ENCODE measurements around the gene CTBS.

DNA sequence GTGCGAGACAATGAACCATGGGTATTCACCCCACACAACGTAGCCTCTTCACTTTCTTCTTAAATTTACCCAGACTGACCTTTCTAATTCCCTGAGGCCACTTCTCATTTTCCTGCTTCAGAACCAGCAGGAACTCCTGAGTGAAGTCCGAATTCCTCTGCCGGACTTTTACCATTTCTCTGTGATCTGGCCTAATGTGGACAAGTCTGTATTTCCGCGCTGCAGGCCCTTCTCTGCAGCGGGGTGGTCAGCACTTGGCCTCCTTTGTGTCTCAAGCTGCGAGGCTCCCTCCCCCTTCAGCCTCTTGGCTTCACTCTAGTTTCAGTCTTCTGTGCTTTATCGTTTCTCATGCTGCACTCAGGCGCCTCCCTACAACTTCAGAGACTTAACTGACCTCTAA is 9.4 kb upstream of the CTBS start:
- TF ChIP-seq, protein P1, sequence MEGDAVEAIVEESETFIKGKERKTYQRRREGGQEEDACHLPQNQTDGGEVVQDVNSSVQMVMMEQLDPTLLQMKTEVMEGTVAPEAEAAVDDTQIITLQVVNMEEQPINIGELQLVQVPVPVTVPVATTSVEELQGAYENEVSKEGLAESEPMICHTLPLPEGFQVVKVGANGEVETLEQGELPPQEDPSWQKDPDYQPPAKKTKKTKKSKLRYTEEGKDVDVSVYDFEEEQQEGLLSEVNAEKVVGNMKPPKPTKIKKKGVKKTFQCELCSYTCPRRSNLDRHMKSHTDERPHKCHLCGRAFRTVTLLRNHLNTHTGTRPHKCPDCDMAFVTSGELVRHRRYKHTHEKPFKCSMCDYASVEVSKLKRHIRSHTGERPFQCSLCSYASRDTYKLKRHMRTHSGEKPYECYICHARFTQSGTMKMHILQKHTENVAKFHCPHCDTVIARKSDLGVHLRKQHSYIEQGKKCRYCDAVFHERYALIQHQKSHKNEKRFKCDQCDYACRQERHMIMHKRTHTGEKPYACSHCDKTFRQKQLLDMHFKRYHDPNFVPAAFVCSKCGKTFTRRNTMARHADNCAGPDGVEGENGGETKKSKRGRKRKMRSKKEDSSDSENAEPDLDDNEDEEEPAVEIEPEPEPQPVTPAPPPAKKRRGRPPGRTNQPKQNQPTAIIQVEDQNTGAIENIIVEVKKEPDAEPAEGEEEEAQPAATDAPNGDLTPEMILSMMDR (IDR thresholded peaks at IDR 0.05), result no peak
- TF ChIP-seq POLR2A (IDR thresholded peaks at IDR 0.05), result no peak
